Activated CD4-positive, alpha-beta T cell treated with anti-CD3 and anti-CD28 coated beads, Interleukin-2, amount 10 ng/mL, durations not matched to agents 24 days and 14 days (primary cell): ENCODE measurements around the gene GRAMD1B. TPM values are rescaled to one million over a fixed set of nuclear protein-coding genes. Genes with fewer than 3 reads are reported as not detected.

ENCODE experiments used
- DNase-seq: peaks from one replicate; pipeline ENCODE4 v3.0.0; 2022
- H3K27ac Mint-ChIP-seq: one replicate; pipeline ENCODE4 v1.8.0; 2022; ENCODE audit warnings: mild to moderate bottlenecking, mixed read lengths
- H3K27me3 Mint-ChIP-seq: one replicate; pipeline ENCODE4 v1.8.0; 2022; ENCODE audit warnings: mixed read lengths
- H3K36me3 Mint-ChIP-seq: one replicate; pipeline ENCODE4 v1.8.0; 2022; ENCODE audit warnings: low read depth, mild to moderate bottlenecking, mixed read lengths
- H3K4me1 Mint-ChIP-seq: one replicate; pipeline ENCODE4 v1.8.0; 2021; ENCODE audit warnings: mixed read lengths
- H3K4me3 Mint-ChIP-seq: one replicate; pipeline ENCODE4 v1.8.0; 2022; ENCODE audit warnings: mild to moderate bottlenecking, moderate library complexity, mixed read lengths
- H3K9me3 Mint-ChIP-seq: one replicate; pipeline ENCODE4 v1.8.0; 2021; ENCODE audit warnings: mixed read lengths
- intact Hi-C: fragments of 100-400 bp; cut with micrococcal nuclease; formaldehyde crosslinking; loops from one replicate; pipeline ENCODE4 v1.15.1; 2023
- total RNA-seq: library from RNA; stranded (reverse); gene quantifications from 2 replicates; pipeline ENCODE4 v1.2.3, GENCODE V29; 2022

Gene GRAMD1B
- total RNA-seq, 1 donor from 2014 or later = 117 TPM

DNA sequence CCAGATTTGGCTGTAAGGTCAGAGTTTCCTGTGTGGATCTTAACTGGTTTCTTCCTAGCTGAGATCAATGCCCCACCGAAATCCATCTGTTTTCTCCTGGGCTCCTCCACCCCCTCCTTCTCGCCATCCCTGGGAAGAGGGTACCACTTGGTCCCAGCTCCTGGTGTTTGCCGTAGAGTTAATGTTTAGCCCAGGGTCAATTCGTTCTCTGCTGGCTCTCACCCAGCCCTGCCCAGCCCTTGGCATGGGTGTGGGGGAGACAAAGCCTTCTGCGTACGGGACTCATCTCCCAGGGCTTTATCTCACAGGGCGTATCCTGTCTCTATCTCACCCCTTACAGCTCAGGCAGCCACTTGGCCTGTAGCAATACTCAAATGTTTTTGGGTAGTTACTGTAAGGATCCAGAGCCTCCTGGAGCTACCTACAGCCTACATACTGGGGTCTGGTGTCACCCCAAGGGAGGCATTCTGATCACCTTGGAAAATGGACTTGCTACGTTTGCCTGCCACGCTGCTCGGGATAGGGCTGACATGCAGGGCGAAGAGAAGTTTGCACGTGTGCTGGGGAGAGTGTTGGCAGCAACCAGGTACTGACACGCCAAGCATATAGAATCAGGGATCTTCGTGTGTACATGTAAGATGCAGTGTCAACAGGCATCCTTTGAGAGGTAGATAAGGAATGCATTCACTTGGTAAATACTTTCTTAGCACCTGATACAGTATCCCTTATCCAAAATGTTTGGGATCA is 158.2 kb downstream of the GRAMD1B start:
- DNase-seq = no peak
- H3K4me3 Mint-ChIP-seq = no peak overlapping the region
- H3K27me3 Mint-ChIP-seq = no peaks in the 10 kb centered on the region
- no peaks in the 10 kb centered on the region for H3K4me1 Mint-ChIP-seq
- peaks cover 17% of the 10 kb centered on the region for H3K36me3 Mint-ChIP-seq
- H3K9me3 Mint-ChIP-seq = no peaks in the 10 kb centered on the region
- intact Hi-C loops = no loop called here
- H3K27ac Mint-ChIP-seq = peak overlapping the region; percentile 56

DNA sequence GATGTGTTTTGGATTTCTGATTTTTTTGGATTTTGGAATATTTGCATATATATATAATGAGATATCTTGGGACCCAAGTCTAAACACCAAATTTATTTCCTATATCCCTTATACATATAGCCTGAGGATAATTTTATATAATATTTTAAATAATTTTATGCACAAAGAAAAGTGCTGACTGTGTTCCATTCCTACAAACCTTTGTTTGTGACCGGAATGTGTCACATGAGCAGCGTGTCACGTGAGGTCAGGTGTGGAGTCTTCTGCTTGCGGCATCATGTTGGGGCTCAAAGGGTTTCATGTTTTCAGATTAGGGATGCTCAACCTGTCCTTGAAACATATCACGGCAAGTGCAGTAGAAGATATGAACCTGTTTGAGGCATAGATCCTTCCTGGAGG is 158.8 kb downstream of the GRAMD1B start:
- no peak overlapping the region for H3K4me3 Mint-ChIP-seq
- H3K4me1 Mint-ChIP-seq = no peaks in the 10 kb centered on the region
- intact Hi-C loops = no loop called here
- H3K9me3 Mint-ChIP-seq = no peaks in the 10 kb centered on the region
- peaks cover 21% of the 10 kb centered on the region for H3K36me3 Mint-ChIP-seq
- no peaks in the 10 kb centered on the region for H3K27me3 Mint-ChIP-seq
- no peak overlapping the region for H3K27ac Mint-ChIP-seq
- DNase-seq = no peak

DNA sequence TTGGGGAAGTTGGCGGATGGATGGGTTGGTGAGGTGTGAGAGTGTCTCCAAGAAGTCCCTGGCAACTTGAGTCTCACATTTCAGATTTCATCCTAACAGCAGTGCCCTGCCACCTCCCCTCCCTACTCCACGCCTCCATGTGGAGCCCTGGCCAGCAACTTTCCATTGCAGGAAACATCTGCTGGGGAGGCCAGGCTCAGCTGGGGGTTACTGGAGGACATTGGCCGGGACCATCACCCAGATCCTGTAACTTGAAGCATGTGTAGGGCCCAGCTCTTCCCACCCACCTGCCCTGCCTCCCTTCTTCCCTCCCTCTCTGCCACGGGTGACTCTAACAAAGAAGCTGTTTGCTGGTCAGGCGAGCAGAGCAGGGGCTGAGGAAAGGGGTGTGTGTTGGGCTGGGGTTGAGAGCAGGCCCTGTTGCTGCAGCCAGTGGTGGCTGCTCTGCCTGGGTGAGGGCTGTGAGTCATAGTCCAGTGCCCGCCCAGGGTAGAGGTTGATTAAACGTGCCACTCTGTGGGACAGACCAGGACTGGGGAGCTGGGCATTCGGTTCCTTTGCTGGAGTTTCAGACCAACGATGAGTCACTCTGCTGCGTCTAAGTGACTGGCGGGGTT is 160.3 kb downstream of the GRAMD1B start:
- Mint-ChIP-seq H3K27ac (no peak overlapping the region), H3K9me3 (no peaks in the 10 kb centered on the region), H3K27me3 (no peaks in the 10 kb centered on the region), H3K4me3 (no peak overlapping the region), H3K36me3 (peaks cover 31% of the 10 kb centered on the region), H3K4me1 (no peaks in the 10 kb centered on the region)
- intact Hi-C loops = no loop called here
- no peak for DNase-seq

DNA sequence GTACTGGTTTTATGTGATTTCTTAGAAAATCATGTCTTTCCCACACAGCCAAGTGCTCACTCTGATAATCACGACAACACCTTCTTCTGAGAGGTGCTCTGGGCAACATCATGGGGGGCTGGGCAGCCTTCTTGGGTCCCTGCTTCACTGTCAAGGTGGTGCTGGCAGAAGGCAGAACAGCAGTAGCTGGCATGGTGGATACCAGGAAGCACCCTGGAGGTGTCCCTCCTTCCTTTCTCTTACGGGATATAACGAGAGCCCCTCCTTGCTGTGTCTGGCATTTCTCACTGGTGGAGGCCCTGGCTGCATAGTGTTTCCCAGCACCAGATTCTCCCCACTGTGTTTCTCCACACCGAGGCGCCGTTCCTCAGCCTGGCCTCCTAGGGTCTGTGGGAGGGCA is 163.5 kb downstream of the GRAMD1B start:
- intact Hi-C loops = no loop called here

DNA sequence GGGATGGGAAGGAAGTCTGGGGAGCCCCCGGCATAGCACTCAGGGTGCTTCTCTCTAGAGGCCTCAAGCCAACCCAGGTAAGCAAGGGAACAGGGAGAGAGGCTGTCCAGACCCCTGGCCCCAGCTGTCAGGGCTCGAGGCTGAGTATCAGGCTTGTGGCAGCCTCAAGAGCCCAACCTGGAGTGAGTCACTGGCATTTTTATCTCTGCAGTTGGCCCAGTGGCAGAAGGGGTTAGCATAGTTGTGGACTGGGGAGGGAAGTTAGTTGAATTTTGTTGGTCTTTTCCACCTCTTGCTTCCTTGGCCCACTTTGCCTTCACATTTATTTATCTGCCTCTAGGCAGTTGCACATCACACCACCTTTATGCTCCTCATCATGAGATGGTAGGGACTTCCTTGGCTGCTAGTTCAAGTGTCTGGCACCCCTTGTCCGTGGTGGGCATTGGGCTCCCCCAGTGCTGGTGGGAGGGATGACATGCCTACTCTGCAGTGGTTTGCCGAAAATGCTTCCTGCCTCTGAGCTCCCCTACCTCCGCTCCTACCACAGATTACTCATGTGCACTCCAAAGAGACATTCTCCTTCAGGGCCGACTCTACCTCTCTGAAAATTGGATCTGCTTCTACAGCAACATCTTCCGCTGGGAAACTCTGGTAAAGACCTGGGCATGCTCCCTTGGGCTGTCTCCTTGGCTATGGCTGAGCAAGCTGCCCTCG is 164.3 kb downstream of the GRAMD1B start:
- H3K4me3 Mint-ChIP-seq = no peak overlapping the region
- no peaks in the 10 kb centered on the region for H3K27me3 Mint-ChIP-seq
- H3K36me3 Mint-ChIP-seq = peaks cover 45% of the 10 kb centered on the region
- no peak overlapping the region for H3K27ac Mint-ChIP-seq
- no peak for DNase-seq
- H3K4me1 Mint-ChIP-seq = no peaks in the 10 kb centered on the region
- H3K9me3 Mint-ChIP-seq = no peaks in the 10 kb centered on the region
- intact Hi-C loops = no loop called here

More for the DNA sequence above, 163.5 kb downstream of the GRAMD1B start:
- Mint-ChIP-seq H3K36me3 (peaks cover 40% of the 10 kb centered on the region), H3K27ac (no peak overlapping the region), H3K27me3 (no peaks in the 10 kb centered on the region), H3K9me3 (no peaks in the 10 kb centered on the region), H3K4me3 (no peak overlapping the region), H3K4me1 (no peaks in the 10 kb centered on the region)
- DNase-seq = no peak

DNA sequence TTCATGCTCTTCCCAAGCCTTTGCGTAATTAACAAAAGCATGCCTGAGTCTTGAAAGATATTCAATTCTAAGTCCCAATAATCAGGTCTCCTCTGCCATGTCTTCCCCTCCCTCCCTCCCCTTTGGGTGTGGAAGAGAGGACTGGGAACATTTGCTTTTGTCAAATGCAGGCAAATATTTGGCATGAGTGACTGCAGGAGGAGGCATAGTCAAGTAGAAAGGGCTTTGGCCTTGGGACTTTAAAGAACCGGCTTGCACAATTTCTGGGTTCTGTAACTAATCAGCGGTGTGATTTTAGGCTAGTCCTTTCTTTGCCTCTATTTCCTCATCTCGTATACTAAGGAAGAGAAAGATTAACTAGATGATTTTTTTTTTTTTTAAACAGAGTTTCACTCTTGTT is 164.9 kb downstream of the GRAMD1B start:
- Mint-ChIP-seq H3K27ac (no peak overlapping the region), H3K9me3 (no peaks in the 10 kb centered on the region), H3K4me1 (no peaks in the 10 kb centered on the region), H3K4me3 (no peak overlapping the region), H3K36me3 (peaks cover 48% of the 10 kb centered on the region), H3K27me3 (no peaks in the 10 kb centered on the region)
- intact Hi-C loops = no loop called here
- DNase-seq = no peak

DNA sequence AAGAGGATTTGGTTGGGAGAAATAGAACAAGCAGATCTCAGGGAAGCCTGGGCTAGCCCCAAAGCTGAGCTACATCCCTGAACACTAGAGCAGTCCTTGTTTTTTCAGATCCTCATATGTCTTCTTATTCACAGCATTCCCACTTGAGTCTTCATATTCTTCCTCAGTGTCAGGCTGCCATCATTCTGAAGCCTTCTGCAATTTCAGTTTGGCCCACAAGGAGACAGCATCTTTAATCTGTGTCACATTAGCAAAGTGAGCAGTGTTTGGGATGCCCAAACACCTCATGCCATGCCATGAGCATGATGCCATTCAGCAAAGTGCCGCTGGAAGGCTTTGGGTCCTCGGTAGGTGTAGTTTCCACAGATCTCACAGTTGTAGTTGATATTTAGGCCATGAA is 167.8 kb downstream of the GRAMD1B start:
- H3K36me3 Mint-ChIP-seq = peaks cover 66% of the 10 kb centered on the region
- no peak for DNase-seq
- H3K9me3 Mint-ChIP-seq = no peaks in the 10 kb centered on the region
- H3K4me3 Mint-ChIP-seq = no peak overlapping the region
- peaks cover 2% of the 10 kb centered on the region for H3K4me1 Mint-ChIP-seq
- H3K27ac Mint-ChIP-seq = no peak overlapping the region
- H3K27me3 Mint-ChIP-seq = no peaks in the 10 kb centered on the region
- intact Hi-C loops = no loop called here

DNA sequence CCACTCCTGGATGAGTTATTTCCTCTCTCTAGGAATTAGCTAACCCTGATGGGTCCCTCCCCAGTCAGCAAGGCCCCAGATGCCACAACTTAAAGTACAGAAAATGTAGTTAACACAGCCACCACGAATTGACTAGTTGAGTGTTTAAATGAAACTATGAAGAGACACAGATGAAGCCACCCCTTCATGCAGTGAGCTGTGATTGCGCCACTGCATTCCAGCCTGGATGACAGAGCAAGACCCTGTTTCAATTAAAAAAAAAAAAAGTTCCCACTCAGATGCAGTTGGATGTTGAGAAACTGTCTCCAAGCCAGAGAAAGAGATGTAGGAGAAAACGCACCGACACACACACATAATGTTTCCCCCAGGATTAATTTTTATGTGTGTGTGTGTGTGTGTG is 171.1 kb downstream of the GRAMD1B start:
- peaks cover 78% of the 10 kb centered on the region for H3K36me3 Mint-ChIP-seq

DNA sequence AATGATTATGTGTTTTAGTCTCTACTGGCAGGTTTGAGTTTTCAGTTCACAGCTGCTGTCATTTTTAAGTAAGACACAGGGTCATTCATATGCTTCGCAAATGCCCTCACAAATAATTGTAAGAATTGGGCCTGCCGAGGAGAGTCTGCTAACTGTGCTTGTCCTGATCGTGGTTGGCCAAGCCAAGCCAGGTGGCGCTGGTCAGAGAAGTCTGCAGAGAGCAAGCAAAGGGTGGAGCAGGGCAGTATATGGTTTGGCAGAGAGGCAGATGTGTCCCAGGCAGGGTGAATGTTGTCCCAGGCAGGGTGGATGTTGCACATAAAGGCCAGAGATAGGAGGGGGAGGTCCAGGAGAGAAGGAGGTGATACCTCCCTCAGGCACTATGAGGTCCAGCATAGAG is 171.7 kb downstream of the GRAMD1B start:
- Mint-ChIP-seq H3K36me3 (peaks cover 77% of the 10 kb centered on the region), H3K4me3 (no peak overlapping the region), H3K4me1 (peaks cover 9% of the 10 kb centered on the region), H3K27ac (no peak overlapping the region), H3K27me3 (no peaks in the 10 kb centered on the region), H3K9me3 (no peaks in the 10 kb centered on the region)
- no peak for DNase-seq
- intact Hi-C loops = no loop called here

More for the DNA sequence above, 171.1 kb downstream of the GRAMD1B start:
- Mint-ChIP-seq H3K27me3 (no peaks in the 10 kb centered on the region), H3K27ac (no peak overlapping the region), H3K9me3 (no peaks in the 10 kb centered on the region), H3K4me1 (peaks cover 9% of the 10 kb centered on the region), H3K4me3 (no peak overlapping the region)
- intact Hi-C loops = no loop called here
- no peak for DNase-seq

DNA sequence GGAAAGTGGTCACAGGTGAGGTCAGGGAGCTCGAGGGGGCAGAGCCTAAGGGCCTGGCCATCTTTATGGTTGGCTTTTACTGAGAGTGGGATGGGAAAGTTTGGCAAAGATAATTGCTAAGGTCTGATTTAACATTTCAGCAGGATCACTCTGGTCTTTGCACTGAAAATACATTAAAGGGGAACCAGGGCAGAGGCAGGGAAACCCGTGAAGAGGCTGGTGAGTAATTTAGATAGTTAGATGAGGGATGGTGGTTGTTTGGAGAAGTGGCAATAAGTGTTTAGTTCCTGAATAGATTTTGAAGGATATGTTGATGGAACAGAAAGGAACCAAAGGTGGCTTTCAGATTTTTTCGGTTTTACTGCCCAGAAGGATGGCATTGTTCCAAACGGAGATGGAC is 173.6 kb downstream of the GRAMD1B start:
- Mint-ChIP-seq H3K9me3 (no peaks in the 10 kb centered on the region), H3K4me1 (peaks cover 9% of the 10 kb centered on the region), H3K27me3 (no peaks in the 10 kb centered on the region), H3K27ac (peak overlapping the region; percentile 32), H3K36me3 (peaks cover 74% of the 10 kb centered on the region), H3K4me3 (no peak overlapping the region)
- intact Hi-C loops = no loop called here
- DNase-seq = no peak

DNA sequence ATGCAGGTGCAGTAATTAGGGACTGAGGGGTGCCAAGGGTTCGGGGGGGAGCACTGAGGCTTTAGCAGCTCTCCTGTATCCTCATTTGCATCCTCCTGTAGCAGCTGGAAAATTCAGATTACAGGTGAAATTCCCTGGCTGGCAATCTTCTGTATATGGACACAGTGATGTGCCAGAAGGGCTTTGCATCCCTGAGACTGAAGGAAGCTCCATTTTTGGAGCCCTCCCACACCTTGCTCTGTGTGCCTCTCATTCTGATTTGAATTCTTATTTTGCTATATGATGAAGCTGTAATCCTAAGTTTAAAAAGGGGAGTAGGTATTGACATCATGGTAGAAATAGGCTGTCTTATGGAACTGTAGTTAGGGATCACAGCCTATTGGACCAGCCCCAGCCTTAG is 177.7 kb downstream of the GRAMD1B start:
- H3K27ac Mint-ChIP-seq = no peak overlapping the region
- no peak for DNase-seq
- H3K36me3 Mint-ChIP-seq = peaks cover 73% of the 10 kb centered on the region
- peaks cover 7% of the 10 kb centered on the region for H3K4me1 Mint-ChIP-seq
- intact Hi-C loops = no loop called here
- H3K9me3 Mint-ChIP-seq = no peaks in the 10 kb centered on the region
- H3K27me3 Mint-ChIP-seq = no peaks in the 10 kb centered on the region
- H3K4me3 Mint-ChIP-seq = no peak overlapping the region

DNA sequence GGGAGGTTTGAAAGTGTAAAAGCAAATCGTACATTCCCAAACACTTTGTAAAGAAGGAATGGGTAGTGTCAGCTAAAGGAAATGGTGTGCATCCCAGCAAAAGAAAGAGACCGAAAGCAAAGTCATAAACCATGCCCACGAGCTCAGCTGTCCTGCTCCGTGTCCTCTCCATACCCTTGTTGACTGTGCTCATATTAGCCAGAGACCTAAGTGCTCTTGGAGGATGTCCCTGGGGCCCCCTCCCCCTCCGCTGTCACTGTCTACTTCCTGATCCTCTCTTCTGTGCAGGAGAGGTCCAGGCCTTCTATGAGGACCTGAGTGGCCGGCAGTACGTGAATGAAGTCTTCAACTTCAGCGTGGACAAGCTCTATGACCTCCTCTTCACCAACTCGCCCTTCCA is 178.3 kb downstream of the GRAMD1B start:
- no peak overlapping the region for H3K27ac Mint-ChIP-seq
- intact Hi-C loops = no loop called here
- H3K27me3 Mint-ChIP-seq = no peaks in the 10 kb centered on the region
- no peaks in the 10 kb centered on the region for H3K9me3 Mint-ChIP-seq
- H3K36me3 Mint-ChIP-seq = peaks cover 74% of the 10 kb centered on the region
- peaks cover 7% of the 10 kb centered on the region for H3K4me1 Mint-ChIP-seq
- H3K4me3 Mint-ChIP-seq = no peak overlapping the region
- no peak for DNase-seq

DNA sequence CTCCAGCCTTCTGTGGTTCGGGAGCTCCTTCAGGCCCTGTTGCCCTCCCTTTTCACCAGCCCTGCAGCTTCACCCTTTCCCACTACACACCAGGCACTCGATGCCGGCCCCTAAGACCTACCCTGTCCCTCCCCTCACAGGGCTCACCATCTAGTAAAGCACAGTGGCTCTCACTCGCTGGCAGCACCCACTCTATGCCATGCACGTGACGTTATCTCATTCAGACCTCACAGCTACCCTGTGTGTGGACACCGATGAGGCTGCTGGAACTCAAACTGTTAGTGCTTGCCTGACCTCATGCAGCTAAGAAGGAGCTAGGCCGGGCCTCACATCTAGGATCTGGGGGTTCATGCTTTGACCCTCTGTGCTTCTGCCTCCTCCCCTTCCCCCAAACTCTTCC is 178.9 kb downstream of the GRAMD1B start:
- H3K27ac Mint-ChIP-seq = no peak overlapping the region
- no peaks in the 10 kb centered on the region for H3K27me3 Mint-ChIP-seq
- H3K4me1 Mint-ChIP-seq = peaks cover 1% of the 10 kb centered on the region
- peaks cover 73% of the 10 kb centered on the region for H3K36me3 Mint-ChIP-seq
- intact Hi-C loops = no loop called here
- H3K4me3 Mint-ChIP-seq = no peak overlapping the region
- no peak for DNase-seq
- no peaks in the 10 kb centered on the region for H3K9me3 Mint-ChIP-seq

DNA sequence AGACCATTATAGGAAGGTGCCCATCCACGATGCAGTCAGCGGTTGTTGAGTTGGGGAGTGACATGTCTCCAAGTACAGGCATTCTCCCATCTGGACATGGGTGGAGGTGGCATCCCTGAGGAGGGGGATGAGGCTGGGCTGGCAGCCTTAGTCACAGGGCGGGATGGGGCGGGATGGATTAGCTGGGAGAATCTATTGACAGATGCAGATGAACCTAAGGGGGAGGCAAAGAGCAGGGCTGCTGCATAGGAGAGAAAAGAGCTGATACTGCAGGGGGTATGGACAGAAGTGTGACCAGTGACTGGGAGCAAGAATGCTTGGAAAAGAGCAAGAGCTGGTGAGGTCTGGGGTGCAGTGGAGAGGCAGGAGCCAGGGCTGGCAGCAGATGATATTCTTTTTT is 181.6 kb downstream of the GRAMD1B start:
- Mint-ChIP-seq H3K36me3 (peaks cover 71% of the 10 kb centered on the region), H3K9me3 (no peaks in the 10 kb centered on the region), H3K27me3 (no peaks in the 10 kb centered on the region), H3K4me1 (no peaks in the 10 kb centered on the region), H3K4me3 (no peak overlapping the region), H3K27ac (peak overlapping the region; percentile 15)
- intact Hi-C loops = no loop called here
- DNase-seq = no peak
